AG09309 (cell line): ENCODE results near the gene MAP2K1.
"Not testable (repeated sequence)": the region's sequence is repeated elsewhere in the genome, so short reads cannot be mapped to it uniquely, and the experiment has no call there.

ENCODE experiments used
- DNase-seq: peaks from one replicate; pipeline ENCODE4 v3.0.0-alpha.2; 2010; ENCODE audit warnings: low read depth
- H3K4me3 ChIP-seq: 2 replicates; pipeline ENCODE4 v1.5.1; 2011; ENCODE audit warnings: mild to moderate bottlenecking, low read depth, low read length, moderate library complexity; ENCODE audit not compliant: control insufficient read depth
- TF ChIP-seq, protein P1 (sequence below): IDR thresholded peaks from 2 replicates; pipeline ENCODE4 v1.5.1; 2011; ENCODE audit warnings: mild to moderate bottlenecking, low read depth, low read length, inconsistent platforms; ENCODE audit not compliant: insufficient read depth, control insufficient read depth; ENCODE audit errors: missing control alignments

The MAP2K1 gene

DNA sequence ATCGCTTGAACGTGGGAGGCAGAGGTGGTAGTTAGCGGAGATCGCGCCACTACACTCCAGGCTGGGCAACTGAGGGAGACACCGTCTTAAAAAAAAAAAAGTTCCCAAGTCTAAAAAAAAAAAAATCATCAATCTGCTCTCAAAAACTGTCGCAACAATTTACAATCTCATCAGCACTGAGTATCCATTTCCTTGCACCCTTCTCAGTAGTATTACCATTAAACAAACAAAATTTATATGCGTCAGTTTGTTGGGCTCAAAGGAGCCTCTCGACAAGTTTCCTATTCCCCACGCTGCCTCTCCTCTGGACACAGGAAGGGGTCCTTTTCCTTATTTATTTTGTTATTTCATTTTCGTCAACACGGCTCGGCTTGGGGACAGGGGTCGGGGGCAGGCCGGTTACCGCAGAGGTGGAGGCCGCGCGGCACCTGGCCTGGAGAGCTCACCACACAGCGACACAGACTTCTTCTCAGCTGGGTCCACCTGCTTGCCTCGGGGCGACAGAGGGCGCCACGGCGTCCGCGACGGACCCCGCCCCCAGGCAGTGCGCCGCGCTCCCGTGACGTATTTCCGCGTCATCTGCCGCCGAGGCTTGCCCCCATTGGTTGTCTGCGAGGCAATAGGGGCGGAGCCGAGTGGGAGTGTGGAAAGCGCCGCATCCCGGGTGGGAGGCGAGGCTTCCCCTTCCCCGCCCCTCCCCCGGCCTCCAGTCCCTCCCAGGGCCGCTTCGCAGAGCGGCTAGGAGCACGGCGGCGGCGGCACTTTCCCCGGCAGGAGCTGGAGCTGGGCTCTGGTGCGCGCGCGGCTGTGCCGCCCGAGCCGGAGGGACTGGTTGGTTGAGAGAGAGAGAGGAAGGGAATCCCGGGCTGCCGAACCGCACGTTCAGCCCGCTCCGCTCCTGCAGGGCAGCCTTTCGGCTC is at the start of gene MAP2K1:
TSS of gene MAP2K1 (plus strand) at position 709 of the 920 bp plus-strand sequence. CDS start 436 bp downstream, outside the sequence.
- DNase-seq, result peak; percentile 80
- TF ChIP-seq, protein P1, sequence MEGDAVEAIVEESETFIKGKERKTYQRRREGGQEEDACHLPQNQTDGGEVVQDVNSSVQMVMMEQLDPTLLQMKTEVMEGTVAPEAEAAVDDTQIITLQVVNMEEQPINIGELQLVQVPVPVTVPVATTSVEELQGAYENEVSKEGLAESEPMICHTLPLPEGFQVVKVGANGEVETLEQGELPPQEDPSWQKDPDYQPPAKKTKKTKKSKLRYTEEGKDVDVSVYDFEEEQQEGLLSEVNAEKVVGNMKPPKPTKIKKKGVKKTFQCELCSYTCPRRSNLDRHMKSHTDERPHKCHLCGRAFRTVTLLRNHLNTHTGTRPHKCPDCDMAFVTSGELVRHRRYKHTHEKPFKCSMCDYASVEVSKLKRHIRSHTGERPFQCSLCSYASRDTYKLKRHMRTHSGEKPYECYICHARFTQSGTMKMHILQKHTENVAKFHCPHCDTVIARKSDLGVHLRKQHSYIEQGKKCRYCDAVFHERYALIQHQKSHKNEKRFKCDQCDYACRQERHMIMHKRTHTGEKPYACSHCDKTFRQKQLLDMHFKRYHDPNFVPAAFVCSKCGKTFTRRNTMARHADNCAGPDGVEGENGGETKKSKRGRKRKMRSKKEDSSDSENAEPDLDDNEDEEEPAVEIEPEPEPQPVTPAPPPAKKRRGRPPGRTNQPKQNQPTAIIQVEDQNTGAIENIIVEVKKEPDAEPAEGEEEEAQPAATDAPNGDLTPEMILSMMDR, result peak; percentile 64
- H3K4me3 ChIP-seq, result peak within 1 kb of the TSS; percentile 96

DNA sequence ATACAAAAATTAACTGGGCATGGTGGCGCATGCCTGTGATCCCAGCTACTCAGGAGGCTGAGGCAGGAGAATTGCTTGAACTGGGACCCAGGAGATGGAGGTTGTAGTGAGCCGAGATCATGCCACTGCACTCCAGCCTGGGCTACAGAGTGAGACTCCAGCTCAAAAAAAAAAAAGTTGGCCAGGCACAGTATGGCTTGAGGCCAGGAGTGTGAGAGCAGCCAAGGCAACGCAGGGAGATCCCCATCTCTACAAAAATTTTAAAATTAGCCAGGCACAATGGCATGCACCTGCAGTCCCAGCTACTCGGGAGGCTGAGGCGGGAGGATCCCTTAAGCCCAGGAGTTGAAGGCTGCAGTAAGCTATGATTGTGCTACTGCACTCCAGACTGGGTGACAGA is 38.2 kb upstream of the MAP2K1 start:
- H3K4me3 ChIP-seq, DNase-seq: not testable (repeated sequence)

DNA sequence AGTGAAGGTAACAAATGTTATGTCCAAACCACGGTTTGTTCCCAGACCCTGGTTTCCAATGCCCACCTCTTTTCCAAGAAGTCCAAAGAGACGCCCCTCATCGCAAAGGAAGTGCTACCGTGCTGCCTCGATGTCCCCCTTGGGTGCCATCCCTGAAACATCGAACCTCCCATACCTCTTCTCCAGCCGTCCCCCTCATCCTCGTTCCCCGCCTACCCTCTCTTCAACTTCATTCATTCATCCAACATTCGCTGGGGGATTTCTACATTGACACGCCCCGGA is 30.7 kb upstream of the MAP2K1 start:
- no peak for DNase-seq
- TF ChIP-seq, protein P1, result no peak
- H3K4me3 ChIP-seq, result peak overlapping the region; percentile 90

DNA sequence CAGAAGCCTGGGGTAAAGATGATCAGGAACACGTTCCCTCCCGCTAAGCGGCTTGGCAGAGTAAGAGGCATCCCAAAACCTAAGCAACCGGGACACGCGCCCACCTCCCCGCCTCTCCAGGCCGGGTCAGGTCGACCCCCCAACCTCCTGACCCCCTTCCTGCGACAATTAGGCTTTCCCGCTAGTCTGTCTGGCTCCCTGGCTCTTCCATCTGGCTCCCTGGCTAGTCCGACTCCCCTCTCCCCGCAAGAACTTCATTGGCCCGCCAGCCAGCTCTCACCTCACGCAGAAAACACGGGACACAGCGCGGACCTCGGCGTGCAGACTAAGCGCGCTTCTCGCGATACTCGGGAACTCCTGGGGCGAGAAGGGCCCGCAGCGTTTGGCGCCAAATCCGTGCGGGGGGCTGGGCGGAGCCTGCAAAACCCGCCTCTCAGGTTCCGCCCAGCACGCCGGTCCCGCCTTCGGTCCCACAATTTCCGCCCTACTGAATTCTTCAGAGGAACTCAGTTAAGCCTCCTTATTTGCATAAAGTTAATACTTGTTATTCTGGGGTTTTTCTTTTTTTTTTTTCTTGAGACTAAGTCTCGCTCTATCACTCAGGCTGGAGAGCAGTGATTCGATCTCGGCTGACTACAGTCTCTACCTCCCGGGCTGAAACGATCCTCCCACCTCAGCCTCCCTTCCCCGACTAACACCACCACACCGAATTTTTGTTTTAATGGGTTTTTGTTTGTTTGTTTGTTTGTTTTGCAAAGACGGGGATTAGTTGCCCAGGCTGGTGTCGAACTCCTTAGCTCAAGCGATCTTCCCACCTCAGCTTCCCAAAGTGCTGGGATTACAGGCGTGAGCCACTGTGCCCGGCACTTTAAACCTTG is 30.1 kb upstream of the MAP2K1 start, which contains the start of gene TIPIN:
TSS of gene TIPIN (minus strand) at position 327 of the 878 bp plus-strand sequence. CDS start 3,738 bp downstream, outside the sequence.
- peak within 1 kb of the TSS; percentile 90 for H3K4me3 ChIP-seq
- TF ChIP-seq, protein P1, result no peak
- peak; percentile 75 for DNase-seq

DNA sequence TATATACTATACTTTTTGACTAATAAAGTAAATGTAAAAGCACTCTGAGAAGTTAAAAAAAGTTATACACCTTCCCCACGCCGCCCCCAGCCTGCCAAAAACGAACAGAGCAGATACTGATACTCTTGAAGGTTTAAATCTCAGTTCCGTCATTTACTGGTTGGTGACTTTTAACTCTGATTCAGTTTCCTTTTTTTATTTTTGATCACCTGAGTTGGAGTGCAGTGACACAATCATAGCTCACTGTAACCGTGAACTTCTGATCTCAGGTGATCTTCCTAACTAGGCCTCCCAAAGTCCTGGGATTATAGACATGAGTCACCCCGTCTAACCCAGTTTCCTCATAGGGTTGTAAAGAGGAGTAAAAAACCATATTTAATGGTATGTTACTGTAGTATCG is 27.0 kb upstream of the MAP2K1 start:
- TF ChIP-seq, protein P1, result no peak
- H3K4me3 ChIP-seq, result no peak overlapping the region
- no peak for DNase-seq

DNA sequence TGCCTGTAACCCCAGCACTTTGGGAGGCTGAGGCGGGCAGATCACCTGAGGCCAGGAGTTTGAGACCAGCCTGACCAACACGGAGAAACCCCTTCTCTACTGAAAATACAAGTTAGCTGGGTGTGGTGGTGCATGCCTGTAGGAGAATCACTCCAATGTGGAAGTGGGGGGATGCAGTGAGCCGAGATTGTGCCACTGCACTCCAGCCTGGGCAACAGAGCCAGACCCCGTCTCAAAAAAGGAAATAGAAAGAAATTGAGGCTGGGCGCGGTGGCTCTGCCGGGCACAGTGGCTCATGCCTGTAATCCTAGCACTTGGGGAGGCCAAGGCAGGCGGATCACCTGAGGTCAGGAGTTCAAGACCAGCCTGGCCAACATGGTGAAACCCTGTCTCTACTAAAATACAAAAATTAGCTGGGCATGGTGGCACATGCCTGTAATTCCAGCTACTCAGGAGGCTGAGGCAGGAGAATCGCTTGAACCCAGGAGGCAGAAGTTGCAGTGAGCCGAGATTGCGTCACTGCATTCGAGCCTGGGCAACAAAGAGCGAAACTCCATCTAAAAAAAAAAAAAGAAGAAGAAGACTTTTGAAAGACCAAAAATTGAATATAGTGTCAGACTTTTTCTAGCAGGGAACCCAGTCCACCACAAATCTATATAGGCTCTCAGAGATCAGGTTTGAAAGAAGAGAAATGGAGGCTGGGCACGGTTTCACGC is 24.8 kb upstream of the MAP2K1 start:
- DNase-seq, H3K4me3 ChIP-seq: not testable (repeated sequence)

DNA sequence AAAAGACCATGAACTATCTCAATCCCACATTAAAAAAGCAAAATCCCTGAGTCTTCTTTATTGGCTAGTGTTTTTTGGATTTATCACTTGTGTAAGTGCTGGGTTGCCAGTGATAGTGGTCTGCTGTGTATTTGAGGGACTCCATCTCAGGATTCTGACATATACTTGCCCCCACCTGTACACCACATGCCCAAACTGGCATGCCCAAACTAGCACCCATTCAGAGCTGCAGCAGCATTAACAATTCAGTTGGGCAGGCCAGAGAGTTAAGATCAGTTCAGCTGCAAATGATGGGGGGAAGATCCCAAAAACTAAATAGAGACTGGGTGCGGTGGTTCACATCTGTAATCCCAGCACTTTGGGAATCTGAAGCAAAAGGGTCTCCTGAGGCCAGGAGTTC is 23.9 kb upstream of the MAP2K1 start:
- no peak overlapping the region for H3K4me3 ChIP-seq
- no peak for DNase-seq
- TF ChIP-seq, protein P1, result no peak
